Effector memory CD4-positive, alpha-beta T cell (primary cell): Measurements from ENCODE around the gene SH2D4B.

Experiments
- DNase-seq, 3 donors: peaks; one replicate each; pipeline ENCODE4 v3.0.0-alpha.2; 2020
- H3K27ac ChIP-seq: 2 replicates; pipeline ENCODE4 v1.7.0; 2013; ENCODE audit warnings: mild to moderate bottlenecking, low read length, moderate library complexity; ENCODE audit not compliant: insufficient read depth, poor library complexity, severe bottlenecking
- H3K27me3 ChIP-seq: replicated peaks from 2 replicates; pipeline ENCODE4 v1.7.0; 2013; ENCODE audit warnings: mild to moderate bottlenecking, low read length; ENCODE audit not compliant: insufficient read depth, control insufficient read depth, poor library complexity, severe bottlenecking
- H3K36me3 ChIP-seq: 2 replicates; pipeline ENCODE4 v1.7.0; 2013; ENCODE audit warnings: mild to moderate bottlenecking, low read length, moderate library complexity; ENCODE audit not compliant: control insufficient read depth, insufficient read depth
- H3K4me1 ChIP-seq: 2 replicates; pipeline ENCODE4 v1.7.0; 2013; ENCODE audit warnings: low read length, mild to moderate bottlenecking; ENCODE audit not compliant: control insufficient read depth, insufficient read depth, poor library complexity, severe bottlenecking
- H3K4me3 ChIP-seq: 2 replicates; pipeline ENCODE4 v1.7.0; 2013; ENCODE audit warnings: low read length, low read depth, mild to moderate bottlenecking; ENCODE audit not compliant: insufficient read depth, poor library complexity, severe bottlenecking
- H3K9me3 ChIP-seq: 2 replicates; pipeline ENCODE4 v1.7.0; 2013; ENCODE audit warnings: mild to moderate bottlenecking, low read length, moderate library complexity; ENCODE audit not compliant: control insufficient read depth

The SH2D4B gene

DNA sequence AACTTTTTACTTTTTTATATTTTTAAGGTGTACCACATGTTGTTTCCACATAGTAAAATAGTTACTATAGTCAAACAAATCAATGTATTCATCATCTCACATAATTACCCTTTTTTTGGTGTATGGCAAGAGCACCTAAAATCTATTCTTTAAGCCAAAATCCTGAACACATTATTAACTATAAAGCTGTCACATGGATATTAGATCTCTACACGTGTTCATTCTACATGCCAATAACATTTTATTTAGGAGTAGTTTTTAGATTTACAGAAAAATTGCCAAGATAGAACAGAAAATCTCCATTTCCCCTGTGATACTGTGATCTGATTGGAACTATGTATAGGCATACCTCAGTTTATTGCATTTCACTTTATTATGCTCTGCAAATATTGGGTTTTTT is 137.1 kb downstream of the SH2D4B start:
- no peak overlapping the region for H3K27ac ChIP-seq
- no peaks in the 10 kb centered on the region for H3K36me3 ChIP-seq
- no peaks in the 10 kb centered on the region for H3K9me3 ChIP-seq
- H3K4me3 ChIP-seq: no peak overlapping the region
- H3K4me1 ChIP-seq: no peaks in the 10 kb centered on the region
- H3K27me3 ChIP-seq: peaks cover 4% of the 10 kb centered on the region
- DNase-seq: no peak

DNA sequence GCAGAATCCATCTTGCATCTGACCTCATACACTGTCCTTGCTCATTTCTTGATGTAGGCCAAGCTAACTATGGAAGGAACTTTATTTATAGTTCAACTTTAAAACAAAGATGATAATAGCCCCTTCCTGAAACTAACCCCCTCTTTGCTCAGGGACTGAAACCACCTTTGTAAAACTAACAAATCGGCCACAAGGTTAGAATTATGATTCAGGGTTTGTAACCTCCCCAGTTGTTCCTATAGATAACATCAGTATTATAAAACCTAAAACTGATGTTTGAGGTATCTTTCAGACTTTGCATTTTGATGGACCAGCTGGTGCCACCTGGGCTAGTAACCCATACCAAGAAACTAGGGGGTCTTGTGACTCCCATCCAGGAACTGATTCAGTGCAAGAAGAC is 143.4 kb downstream of the SH2D4B start:
- Histone ChIP-seq H3K4me1 (no peaks in the 10 kb centered on the region), H3K9me3 (no peaks in the 10 kb centered on the region), H3K36me3 (no peaks in the 10 kb centered on the region), H3K27ac (no peak overlapping the region), H3K27me3 (peaks cover 4% of the 10 kb centered on the region), H3K4me3 (no peak overlapping the region)
- DNase-seq: no peak

DNA sequence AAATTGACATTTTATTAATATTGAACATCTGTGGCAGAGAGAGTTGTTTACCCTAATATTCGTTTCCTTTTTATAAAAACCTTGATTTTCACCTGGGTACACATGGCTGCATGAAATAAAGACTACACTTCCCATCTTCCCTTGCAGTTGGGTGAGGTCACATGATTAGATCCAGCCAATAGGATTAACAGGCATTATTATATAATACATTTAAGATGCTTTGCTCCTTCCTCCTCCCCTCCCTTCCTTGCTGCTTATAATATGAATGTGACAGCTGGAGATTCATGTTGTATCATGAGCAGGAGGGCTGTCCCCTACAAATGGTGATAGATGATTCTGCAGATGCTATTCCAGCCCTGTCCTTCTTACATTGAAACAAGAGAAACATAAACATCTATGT is 146.6 kb downstream of the SH2D4B start:
- Histone ChIP-seq H3K36me3 (no peaks in the 10 kb centered on the region), H3K9me3 (no peaks in the 10 kb centered on the region), H3K4me3 (no peak overlapping the region), H3K27me3 (no peaks in the 10 kb centered on the region), H3K27ac (no peak overlapping the region), H3K4me1 (no peaks in the 10 kb centered on the region)
- DNase-seq: no peak

DNA sequence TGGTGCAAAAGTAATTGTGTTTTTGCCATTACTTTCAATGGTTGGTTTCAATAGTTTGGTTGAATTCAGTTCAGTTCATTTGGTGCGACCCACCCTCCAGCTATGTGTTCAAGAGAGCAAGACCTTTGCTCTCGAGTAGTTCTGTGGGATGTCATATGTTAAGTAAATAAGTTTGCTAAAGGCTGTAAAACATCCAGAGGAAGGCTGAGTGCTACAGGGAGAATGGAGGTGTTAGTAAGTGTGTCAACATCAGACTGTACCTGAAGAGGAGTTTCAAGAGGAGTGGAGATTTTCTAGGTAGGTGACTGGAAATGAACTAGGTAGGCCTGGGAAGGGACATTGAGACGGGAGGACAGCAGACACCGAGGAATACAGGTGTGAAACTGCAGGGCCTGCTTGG is 147.7 kb downstream of the SH2D4B start:
- H3K27me3 ChIP-seq: no peaks in the 10 kb centered on the region
- no peak overlapping the region for H3K4me3 ChIP-seq
- no peaks in the 10 kb centered on the region for H3K9me3 ChIP-seq
- no peaks in the 10 kb centered on the region for H3K4me1 ChIP-seq
- no peak overlapping the region for H3K27ac ChIP-seq
- H3K36me3 ChIP-seq: no peaks in the 10 kb centered on the region
- no peak for DNase-seq

DNA sequence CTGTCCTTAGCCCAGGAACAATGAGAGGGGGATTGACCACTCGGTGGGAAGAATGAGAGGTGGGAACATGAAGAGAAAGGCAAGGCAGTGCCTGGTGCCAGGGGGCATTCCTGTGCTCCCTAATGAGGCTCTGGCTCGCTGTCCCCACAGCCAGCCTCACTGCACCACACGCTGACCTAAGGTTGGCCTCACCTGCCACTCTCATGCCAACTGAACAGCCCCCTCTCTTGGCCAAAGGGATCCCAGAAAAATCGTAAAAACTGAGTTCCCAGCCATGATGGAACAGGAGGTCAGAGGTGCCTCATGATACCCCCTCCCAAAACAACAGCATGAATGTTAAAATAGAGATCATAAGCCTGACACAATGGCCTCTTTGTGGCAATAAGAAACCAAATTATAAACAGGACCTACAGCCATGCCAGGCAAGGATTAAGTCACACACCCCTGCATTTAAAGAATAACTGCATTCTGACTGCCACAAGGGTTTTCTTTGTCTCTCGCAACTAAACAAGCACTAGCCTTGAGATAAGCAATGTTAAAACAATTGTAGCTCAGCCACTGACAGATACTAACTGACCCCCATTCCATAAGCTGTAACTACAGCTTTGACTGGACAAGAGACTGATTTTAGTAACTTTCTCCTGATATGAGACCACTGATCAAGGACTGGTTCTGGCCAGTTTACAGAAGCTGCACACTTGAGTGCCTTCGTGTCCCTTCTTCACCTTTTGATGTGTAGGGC is 149.2 kb downstream of the SH2D4B start:
- Histone ChIP-seq H3K36me3 (no peaks in the 10 kb centered on the region), H3K4me1 (no peaks in the 10 kb centered on the region), H3K4me3 (no peak overlapping the region), H3K27ac (no peak overlapping the region), H3K9me3 (no peaks in the 10 kb centered on the region), H3K27me3 (no peaks in the 10 kb centered on the region)
- no peak for DNase-seq

DNA sequence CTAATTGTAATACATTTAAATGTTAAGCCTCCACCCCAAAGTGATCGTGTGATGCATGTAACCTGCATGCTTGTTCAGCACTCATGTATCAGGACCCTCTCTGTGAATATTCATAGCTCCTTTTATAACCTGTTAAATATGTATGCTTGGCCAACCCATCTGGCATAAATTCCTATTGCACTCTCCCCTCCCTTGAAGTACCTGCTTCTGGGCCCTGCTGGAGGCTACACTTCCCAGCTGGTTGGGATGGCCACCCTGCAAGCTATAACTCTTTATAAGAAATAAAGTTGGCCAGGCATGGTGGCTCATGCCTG is 149.7 kb downstream of the SH2D4B start:
- no peak for DNase-seq
- H3K36me3 ChIP-seq: no peaks in the 10 kb centered on the region
- H3K4me1 ChIP-seq: no peaks in the 10 kb centered on the region
- H3K9me3 ChIP-seq: no peaks in the 10 kb centered on the region
- no peak overlapping the region for H3K27ac ChIP-seq
- no peak overlapping the region for H3K4me3 ChIP-seq
- no peaks in the 10 kb centered on the region for H3K27me3 ChIP-seq

DNA sequence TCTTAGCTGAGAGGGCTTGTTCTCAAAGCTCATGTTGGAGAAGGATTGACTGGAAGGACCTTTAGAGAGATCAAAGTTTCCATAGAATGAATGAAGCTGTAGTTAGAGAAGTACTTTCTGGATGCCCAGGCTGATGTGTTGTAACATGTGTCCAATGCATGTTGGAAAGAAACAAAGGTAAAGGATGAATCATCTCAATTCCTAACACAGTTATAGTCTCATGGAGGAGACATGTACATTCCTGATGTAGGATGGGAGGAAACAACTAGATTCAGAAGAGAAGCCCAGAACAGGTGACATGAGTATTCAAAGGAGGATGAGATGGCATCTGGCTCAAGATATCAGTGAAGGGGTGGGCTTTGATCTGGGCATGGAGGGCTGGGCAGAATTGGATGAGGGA is 152.7 kb downstream of the SH2D4B start:
- no peaks in the 10 kb centered on the region for H3K27me3 ChIP-seq
- no peaks in the 10 kb centered on the region for H3K9me3 ChIP-seq
- no peaks in the 10 kb centered on the region for H3K36me3 ChIP-seq
- no peak for DNase-seq
- no peaks in the 10 kb centered on the region for H3K4me1 ChIP-seq
- no peak overlapping the region for H3K4me3 ChIP-seq
- no peak overlapping the region for H3K27ac ChIP-seq

DNA sequence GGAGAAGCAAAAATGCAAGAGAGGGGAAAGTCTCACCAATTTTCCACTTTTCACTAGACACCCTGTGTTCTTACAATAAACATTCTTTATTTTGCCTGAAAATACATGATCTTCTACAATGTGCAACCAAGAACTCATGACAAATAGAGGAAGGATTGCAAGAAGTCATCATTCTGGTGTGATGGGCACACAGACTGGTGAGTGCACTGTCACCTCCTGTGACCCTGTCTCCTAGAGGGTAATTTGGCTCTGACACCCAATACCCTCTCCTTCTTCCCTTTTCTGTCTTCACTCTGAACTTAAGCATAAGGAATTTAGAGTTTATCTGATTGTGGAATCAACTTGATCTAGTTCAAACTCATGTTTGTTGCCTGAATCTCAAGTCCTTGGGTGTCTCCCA is 153.7 kb downstream of the SH2D4B start:
- Histone ChIP-seq H3K36me3 (no peaks in the 10 kb centered on the region), H3K4me3 (no peak overlapping the region), H3K9me3 (no peaks in the 10 kb centered on the region), H3K27me3 (no peaks in the 10 kb centered on the region), H3K27ac (no peak overlapping the region), H3K4me1 (no peaks in the 10 kb centered on the region)
- no peak for DNase-seq

DNA sequence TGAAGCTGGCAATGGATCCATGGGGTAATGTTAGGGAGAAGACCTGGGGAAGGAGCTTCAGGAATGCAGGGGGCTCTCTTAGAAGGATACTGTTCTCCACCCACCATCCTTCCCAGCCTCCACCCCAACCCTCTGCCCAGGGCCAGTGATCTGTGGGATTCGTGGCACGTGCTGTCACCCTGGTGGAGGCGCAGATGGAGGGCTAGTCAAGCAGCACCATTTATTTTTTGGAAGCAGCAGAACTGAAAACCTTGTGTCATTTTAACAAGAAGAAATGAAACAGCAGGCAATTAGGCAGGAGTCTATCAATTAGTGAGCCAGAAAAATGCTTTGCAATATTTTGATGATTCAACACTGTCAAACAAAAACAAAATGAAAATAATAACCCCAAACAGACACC is 155.9 kb downstream of the SH2D4B start:
- Histone ChIP-seq H3K36me3 (no peaks in the 10 kb centered on the region), H3K4me1 (no peaks in the 10 kb centered on the region), H3K4me3 (no peak overlapping the region), H3K27me3 (no peaks in the 10 kb centered on the region), H3K27ac (no peak overlapping the region), H3K9me3 (no peaks in the 10 kb centered on the region)
- DNase-seq: no peak

DNA sequence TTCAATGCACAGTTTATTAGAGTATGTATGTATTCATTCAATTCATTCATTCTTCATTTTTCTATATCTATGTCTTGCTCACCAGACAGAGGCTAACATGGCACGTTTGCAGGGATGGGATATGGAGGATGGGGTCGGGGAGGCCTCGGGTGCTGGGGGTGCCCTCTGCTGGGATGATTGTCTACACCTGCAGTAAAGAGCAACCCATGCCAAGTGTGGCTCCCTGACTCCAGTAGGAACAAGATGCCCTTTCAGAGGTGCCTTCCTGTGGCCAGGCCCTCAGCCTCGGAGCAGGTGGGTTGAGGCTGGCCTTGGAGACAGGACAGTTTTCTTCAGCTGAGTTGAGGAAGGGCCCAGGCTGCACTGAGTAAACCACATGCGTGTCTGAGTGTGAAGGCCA is 157.2 kb downstream of the SH2D4B start:
- Histone ChIP-seq H3K27ac (no peak overlapping the region), H3K9me3 (no peaks in the 10 kb centered on the region), H3K4me1 (no peaks in the 10 kb centered on the region), H3K27me3 (no peaks in the 10 kb centered on the region), H3K36me3 (no peaks in the 10 kb centered on the region), H3K4me3 (no peak overlapping the region)
- no peak for DNase-seq
